GM12865 (cell line): ENCODE results near the gene RAD23A.
A peak's percentile ranks its signal among the peaks of the same experiment; 100 is the strongest.

ENCODE experiments used
- DNase-seq: peaks from one replicate; pipeline ENCODE4 v3.0.0; 2010; ENCODE audit warnings: low read depth
- H3K4me3 ChIP-seq: 2 replicates; pipeline ENCODE4 v1.5.1; 2011; ENCODE audit warnings: mild to moderate bottlenecking, low read depth, low read length, control low read depth
- CTCF ChIP-seq: IDR thresholded peaks from 2 replicates; pipeline ENCODE4 v1.5.1; 2011; ENCODE audit warnings: low read length, control low read depth, low read depth, inconsistent platforms; ENCODE audit not compliant: insufficient read depth; ENCODE audit errors: missing control alignments

The RAD23A gene

GRCh38 chr19:12932392-12933286, 13.0 kb upstream of the RAD23A start:
- no peak for TF ChIP-seq CTCF
- DNase-seq: no peak
- peak overlapping the region; percentile 62 for H3K4me3 ChIP-seq

GRCh38 chr19:12933287-12934072, 12.2 kb upstream of the RAD23A start, which contains the start of gene FARSA:
TSS of gene FARSA (minus strand) at chr19:12933711. CDS start at chr19:12933696, 15 bp downstream.
- H3K4me3 ChIP-seq: peak within 1 kb of the TSS; percentile 62
- TF ChIP-seq CTCF: no peak
- peak; percentile 96 for DNase-seq

- no peak for DNase-seq
- TF ChIP-seq CTCF: no peak
- no peak overlapping the region for H3K4me3 ChIP-seq
These were observed 10.6 kb upstream of the RAD23A start for GRCh38 chr19:12935071-12935470.

GRCh38 chr19:12936582-12936981, 9.1 kb upstream of the RAD23A start:
- DNase-seq: no peak
- TF ChIP-seq CTCF: no peak
- H3K4me3 ChIP-seq: no peak overlapping the region

- DNase-seq: peak; percentile 52
- TF ChIP-seq CTCF: no peak
- peak overlapping the region; percentile 79 for H3K4me3 ChIP-seq
These were observed 8.4 kb upstream of the RAD23A start for GRCh38 chr19:12937093-12937926.
